HepG2 (cell line): ENCODE data around the gene PDE9A. TPM values are rescaled to one million over a fixed set of nuclear protein-coding genes. Genes with fewer than 3 reads are reported as not detected.

Experiments used
- ATAC-seq: fragments of 200-7000 bp; cut with Tn5 transposase; 3 replicates; pipeline ENCODE4 v1.9.1; 2020; ENCODE audit warnings: mild to moderate bottlenecking, moderate library complexity
- BruUV-seq: library from RNA; stranded (reverse); fragments of 400-500 nt; replicated peaks from 2 replicates; lab custom pipeline; 2021; lab: Mats Ljungman, UMichigan
- CTCF ChIA-PET: fragments of 300-600 bp; formaldehyde crosslinking; extraction: SDS; loops from one replicate; lab custom pipeline; 2021; ENCODE audit warnings: low total read pairs, inconsistent platforms, low intra/inter-chr PET ratio; lab: Yijun Ruan, JAX
- POLR2A ChIA-PET: fragments of 350-600 bp; sonication (Branson Sonifier 250); formaldehyde crosslinking; loops from one replicate; lab custom pipeline; 2020; ENCODE audit warnings: antibody characterized with exemption, inconsistent platforms; lab: Yijun Ruan, JAX
- DNase-seq: peaks from one replicate; pipeline ENCODE4 v3.0.0-alpha.2; 2015; ENCODE audit warnings: low spot score
- FAIRE-seq: peaks from 3 replicates; lab custom pipeline; 2011; peaks lifted over from hg19 to GRCh38; lab: Jason Lieb, UNC
- H2AFZ ChIP-seq: one replicate; pipeline ENCODE4 v1.6.1; 2011; ENCODE audit warnings: low read length, inconsistent platforms
- H3K27ac ChIP-seq: fragments of 300-600 bp; 3 replicates; pipeline ENCODE4 v1.8.0; 2011; ENCODE audit warnings: mixed run types, mild to moderate bottlenecking, mixed read lengths, low read length, inconsistent platforms; ENCODE audit not compliant: insufficient read depth; ENCODE audit errors: extremely low read length
- H3K27me3 ChIP-seq, 2 experiments: fragments of 200-600 bp in 1 of 2; 2 replicates in 1 of 2; 3 replicates in 1 of 2; pipeline versions ENCODE4 v1.6.0 to v1.8.0; 2011; ENCODE audit warnings: low read length in 2 of 2, mild to moderate bottlenecking in 2 of 2, moderate library complexity in 2 of 2, inconsistent platforms in 1 of 2; ENCODE audit not compliant: insufficient read depth in 2 of 2, control insufficient read depth in 1 of 2
- H3K36me3 ChIP-seq, 2 experiments: fragments of 200-600 bp in 1 of 2; replicated peaks in 1 of 2; 2 replicates in 1 of 2; 3 replicates in 1 of 2; pipeline versions ENCODE4 v1.5.1 to v1.8.0; 2011; ENCODE audit warnings: low read length in 2 of 2, inconsistent platforms in 1 of 2; ENCODE audit not compliant: insufficient read depth in 2 of 2, control insufficient read depth in 1 of 2
- H3K4me1 ChIP-seq: 2 replicates; pipeline ENCODE4 v1.5.1; 2012; ENCODE audit warnings: low read length, inconsistent platforms; ENCODE audit not compliant: insufficient read depth
- H3K4me2 ChIP-seq: 2 replicates; pipeline ENCODE4 v1.6.0; 2011; ENCODE audit warnings: low read depth, low read length, inconsistent platforms
- H3K4me3 ChIP-seq, 3 experiments: fragments of 200-600 bp in 1 of 3; sonication (generic), shearing (Covaris generic) in 1 of 3; replicated peaks in 1 of 3; 2 replicates each; pipeline ENCODE4 v1.5.1; 2011 to 2016; ENCODE audit warnings: low read length in 3 of 3, inconsistent platforms in 2 of 3, low read depth in 2 of 3, mild to moderate bottlenecking in 2 of 3, control low read depth in 1 of 3, mixed read lengths in 1 of 3; ENCODE audit not compliant: insufficient read depth in 1 of 3
- H3K79me2 ChIP-seq: one replicate; pipeline ENCODE4 v1.6.1; 2011; ENCODE audit warnings: low read length, inconsistent platforms; ENCODE audit not compliant: insufficient read depth
- H3K9ac ChIP-seq: 2 replicates; pipeline ENCODE4 v1.6.0; 2011; ENCODE audit warnings: mild to moderate bottlenecking, low read depth, low read length, inconsistent platforms; ENCODE audit not compliant: insufficient read depth
- H3K9me3 ChIP-seq: 2 replicates; pipeline ENCODE4 v1.5.1; 2012; ENCODE audit warnings: mild to moderate bottlenecking, low read length
- H4K20me1 ChIP-seq: 2 replicates; pipeline ENCODE4 v1.6.0; 2011; ENCODE audit warnings: inconsistent platforms, mild to moderate bottlenecking, low read length, moderate library complexity; ENCODE audit not compliant: insufficient read depth
- HNRNPL ChIP-seq: fragments of 200-400 bp; formaldehyde crosslinking; IDR thresholded peaks from 2 replicates; pipeline ENCODE4 v1.6.1; 2017; ENCODE audit warnings: mild to moderate bottlenecking, low read depth, low read length
- WGBS: methylation state at CpG from one replicate; pipeline ENCODE4 v1.1.6; 2017; ENCODE audit warnings: low lambda C conversion rate; 5-methylcytosine and 5-hydroxymethylcytosine counted together
- in situ Hi-C: cut with HindIII; loops from 2 replicates; pipeline ENCODE4 v1.10.0; 2017; ENCODE audit warnings: low pct_unique_long_range_greater_than_20kb; ENCODE audit not compliant: extremely low pct_ligation_motif_present
- intact Hi-C: fragments of 100-400 bp; cut with micrococcal nuclease; formaldehyde crosslinking; loops from one replicate; pipeline ENCODE4 v1.10.0; 2022; ENCODE audit not compliant: unreplicated experiment
- polyA plus RNA-seq, 8 experiments: library from polyadenylated mRNA; depleted of rRNA in 3 of 8; stranded (reverse) in 7 of 8; unstranded in 1 of 8; fragments of >200 nt; fragmentation: Illumina TruSeq in 4 of 8; extraction: Trizol in 4 of 8; gene quantifications; 2 replicates each; pipeline versions ENCODE4 v1.2.1 to v1.2.3, GENCODE V29; 2011 to 2016; ENCODE audit warnings: low read depth in 4 of 8, missing spikeins in 1 of 8, mixed read lengths in 1 of 8; ENCODE audit not compliant: insufficient read depth in 1 of 8
- total RNA-seq, 5 experiments: library from RNA; depleted of rRNA; stranded (reverse); fragments of >200 nt; fragmentation: Illumina TruSeq; extraction: Trizol; gene quantifications; 2 replicates each; pipeline ENCODE4 v1.2.3, GENCODE V29; 2016; ENCODE audit warnings: low read depth in 1 of 5
- TF ChIP-seq, protein P1 (sequence below): sonication (generic); formaldehyde crosslinking; IDR thresholded peaks from 2 replicates; pipeline ENCODE4 v1.5.1; 2020; ENCODE audit warnings: mild to moderate bottlenecking, missing genetic modification reagents, moderate library complexity

PDE9A gene
- total and polyA plus RNA-seq, 2 of the 13 experiments (the other 11 are each of a cell fraction or from before 2014, with no cell fraction given), result 4.6 to 19.7 TPM

DNA sequence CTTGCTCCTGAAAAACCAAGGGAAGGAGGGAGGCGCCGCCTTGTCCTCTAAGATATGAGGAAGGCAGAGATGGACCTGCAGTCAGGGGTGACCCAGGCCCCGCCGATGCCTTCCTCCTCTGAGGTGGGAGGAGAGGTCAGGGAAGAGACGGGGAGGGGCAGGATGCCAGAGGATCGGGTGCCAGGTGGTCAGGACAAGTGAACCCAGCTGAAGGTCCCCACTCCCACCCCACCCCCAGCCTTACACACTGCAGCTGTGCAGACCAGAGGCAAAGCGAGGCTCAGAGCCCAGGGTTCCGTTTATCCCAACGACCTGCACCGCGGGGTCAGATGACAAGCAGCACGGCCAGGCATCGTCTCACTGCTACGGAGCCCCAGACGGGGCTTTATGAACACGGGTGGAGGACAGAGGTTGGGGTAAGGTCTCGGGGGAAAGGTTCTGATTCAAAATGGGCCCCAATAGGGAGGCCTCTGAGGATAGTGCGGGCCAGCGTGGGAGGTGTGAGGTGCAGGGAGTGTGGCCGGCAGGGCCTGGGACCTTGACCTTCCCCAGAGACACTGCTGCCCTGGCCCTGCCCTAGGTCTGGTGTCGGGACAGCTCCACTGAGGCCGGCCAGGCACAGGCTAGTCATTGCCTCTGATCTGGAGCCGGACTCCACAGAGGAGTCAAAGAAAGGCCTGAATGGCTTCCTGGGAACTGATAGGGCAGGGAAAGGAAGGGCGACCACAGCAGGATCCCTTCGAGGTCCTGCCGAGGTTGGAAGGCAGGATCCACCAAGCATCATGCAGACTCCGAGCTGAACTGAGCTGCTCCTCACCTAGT is 113.5 kb downstream of the PDE9A start:
- ATAC-seq (peak; percentile 45), FAIRE-seq (no peak), DNase-seq (no peak)
- WGBS, result 93% methylated on average over 24 of the region's 27 CpGs
- Histone ChIP-seq H3K4me3 (no peak overlapping the region), H3K27me3 (no peaks in the 10 kb centered on the region), H4K20me1 (no peaks in the 10 kb centered on the region), H3K4me2 (no peak overlapping the region), H3K36me3 (peaks cover 10 to 21% of the 10 kb centered on the region in 2 experiments; a peak in 4 of 5 replicates), H2AFZ (no peak overlapping the region), H3K9me3 (no peaks in the 10 kb centered on the region), H3K27ac (no peak overlapping the region), H3K9ac (no peak overlapping the region), H3K79me2 (no peaks in the 10 kb centered on the region), H3K4me1 (peaks cover 18% of the 10 kb centered on the region)
- TF ChIP-seq, protein P1, sequence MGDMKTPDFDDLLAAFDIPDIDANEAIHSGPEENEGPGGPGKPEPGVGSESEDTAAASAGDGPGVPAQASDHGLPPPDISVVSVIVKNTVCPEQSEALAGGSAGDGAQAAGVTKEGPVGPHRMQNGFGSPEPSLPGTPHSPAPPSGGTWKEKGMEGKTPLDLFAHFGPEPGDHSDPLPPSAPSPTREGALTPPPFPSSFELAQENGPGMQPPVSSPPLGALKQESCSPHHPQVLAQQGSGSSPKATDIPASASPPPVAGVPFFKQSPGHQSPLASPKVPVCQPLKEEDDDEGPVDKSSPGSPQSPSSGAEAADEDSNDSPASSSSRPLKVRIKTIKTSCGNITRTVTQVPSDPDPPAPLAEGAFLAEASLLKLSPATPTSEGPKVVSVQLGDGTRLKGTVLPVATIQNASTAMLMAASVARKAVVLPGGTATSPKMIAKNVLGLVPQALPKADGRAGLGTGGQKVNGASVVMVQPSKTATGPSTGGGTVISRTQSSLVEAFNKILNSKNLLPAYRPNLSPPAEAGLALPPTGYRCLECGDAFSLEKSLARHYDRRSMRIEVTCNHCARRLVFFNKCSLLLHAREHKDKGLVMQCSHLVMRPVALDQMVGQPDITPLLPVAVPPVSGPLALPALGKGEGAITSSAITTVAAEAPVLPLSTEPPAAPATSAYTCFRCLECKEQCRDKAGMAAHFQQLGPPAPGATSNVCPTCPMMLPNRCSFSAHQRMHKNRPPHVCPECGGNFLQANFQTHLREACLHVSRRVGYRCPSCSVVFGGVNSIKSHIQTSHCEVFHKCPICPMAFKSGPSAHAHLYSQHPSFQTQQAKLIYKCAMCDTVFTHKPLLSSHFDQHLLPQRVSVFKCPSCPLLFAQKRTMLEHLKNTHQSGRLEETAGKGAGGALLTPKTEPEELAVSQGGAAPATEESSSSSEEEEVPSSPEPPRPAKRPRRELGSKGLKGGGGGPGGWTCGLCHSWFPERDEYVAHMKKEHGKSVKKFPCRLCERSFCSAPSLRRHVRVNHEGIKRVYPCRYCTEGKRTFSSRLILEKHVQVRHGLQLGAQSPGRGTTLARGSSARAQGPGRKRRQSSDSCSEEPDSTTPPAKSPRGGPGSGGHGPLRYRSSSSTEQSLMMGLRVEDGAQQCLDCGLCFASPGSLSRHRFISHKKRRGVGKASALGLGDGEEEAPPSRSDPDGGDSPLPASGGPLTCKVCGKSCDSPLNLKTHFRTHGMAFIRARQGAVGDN (CRISPR knock-in tag), result peak; percentile 37
- no peak for TF ChIP-seq HNRNPL
- ChIA-PET CTCF (no interaction called here), POLR2A (no interaction called here)
- in situ Hi-C loops (loop anchor here (10.0 to 25.0 kb wide), 2 partner anchors 62 to 105 kb away; partner anchors contain the start of gene PDE9A), intact Hi-C loops (no loop called here)
- no TSS peak for BruUV-seq
